Subcutaneous adipose tissue (tissue), 4 donors: Measurements from ENCODE around the gene HSPB3. TPM values are rescaled to one million over a fixed set of nuclear protein-coding genes. Genes with fewer than 3 reads are reported as not detected.

Source experiments
- total RNA-seq, 4 donors: library from RNA; depleted of rRNA; stranded (reverse); fragments of >200 nt; gene quantifications; one replicate each; pipeline ENCODE4 v1.1.0, GENCODE V29; 2016
- TF ChIP-seq, protein P1 (sequence below): fragments of 450-650 bp; IDR thresholded peaks from one replicate; pipeline ENCODE4 v1.5.1; 2016; ENCODE audit warnings: low read depth, mild to moderate bottlenecking, control low read depth, antibody characterized with exemption, moderate library complexity

The HSPB3 gene
- total RNA-seq, 4 donors from 2014 or later: not detected

DNA sequence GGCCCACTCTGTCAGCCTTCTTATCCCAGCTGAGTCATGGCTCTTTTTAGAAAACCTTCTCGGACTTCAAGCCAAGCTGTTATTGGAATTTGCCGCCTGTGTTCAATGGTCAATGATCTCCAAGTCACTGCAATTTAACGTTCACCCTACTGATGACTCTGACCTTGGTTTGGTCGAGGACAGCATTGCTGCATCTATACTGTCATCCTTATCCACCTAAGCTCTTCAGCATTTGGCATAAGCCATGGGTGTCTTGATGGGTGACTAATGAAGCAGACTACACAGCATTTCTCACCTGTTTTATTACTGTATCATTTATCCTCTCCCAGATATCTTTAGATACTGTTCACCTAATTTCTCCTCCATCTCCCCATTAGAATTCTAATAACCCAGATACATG is 5.6 kb upstream of the HSPB3 start:
- TF ChIP-seq, protein P1, sequence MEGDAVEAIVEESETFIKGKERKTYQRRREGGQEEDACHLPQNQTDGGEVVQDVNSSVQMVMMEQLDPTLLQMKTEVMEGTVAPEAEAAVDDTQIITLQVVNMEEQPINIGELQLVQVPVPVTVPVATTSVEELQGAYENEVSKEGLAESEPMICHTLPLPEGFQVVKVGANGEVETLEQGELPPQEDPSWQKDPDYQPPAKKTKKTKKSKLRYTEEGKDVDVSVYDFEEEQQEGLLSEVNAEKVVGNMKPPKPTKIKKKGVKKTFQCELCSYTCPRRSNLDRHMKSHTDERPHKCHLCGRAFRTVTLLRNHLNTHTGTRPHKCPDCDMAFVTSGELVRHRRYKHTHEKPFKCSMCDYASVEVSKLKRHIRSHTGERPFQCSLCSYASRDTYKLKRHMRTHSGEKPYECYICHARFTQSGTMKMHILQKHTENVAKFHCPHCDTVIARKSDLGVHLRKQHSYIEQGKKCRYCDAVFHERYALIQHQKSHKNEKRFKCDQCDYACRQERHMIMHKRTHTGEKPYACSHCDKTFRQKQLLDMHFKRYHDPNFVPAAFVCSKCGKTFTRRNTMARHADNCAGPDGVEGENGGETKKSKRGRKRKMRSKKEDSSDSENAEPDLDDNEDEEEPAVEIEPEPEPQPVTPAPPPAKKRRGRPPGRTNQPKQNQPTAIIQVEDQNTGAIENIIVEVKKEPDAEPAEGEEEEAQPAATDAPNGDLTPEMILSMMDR: no peak

GRCh38 chr5:54450542-54450941 is 5.0 kb upstream of the HSPB3 start:
- TF ChIP-seq, protein P1: no peak

GRCh38 chr5:54453046-54453445 is 2.5 kb upstream of the HSPB3 start:
- TF ChIP-seq, protein P1: no peak

DNA sequence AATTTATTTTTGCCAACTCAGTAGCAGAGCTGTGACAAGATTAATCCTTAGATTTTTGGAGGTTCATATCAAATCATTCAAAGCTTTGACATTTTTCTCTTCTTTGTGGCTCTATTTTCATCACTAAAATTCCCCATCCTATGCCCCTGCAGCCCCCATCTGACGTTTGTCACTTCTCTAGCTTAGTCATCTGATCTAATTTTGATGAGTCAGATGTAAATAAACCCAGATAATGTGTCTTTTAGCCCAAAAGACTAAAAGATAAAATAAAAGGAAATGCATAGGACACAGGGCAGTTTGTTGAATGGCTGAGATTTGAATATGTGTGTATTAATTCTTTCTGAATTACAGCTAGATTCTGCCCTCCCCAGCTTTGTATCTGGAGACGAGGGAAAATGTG is 897 bp upstream of the HSPB3 start:
- TF ChIP-seq, protein P1: no peak

- TF ChIP-seq, protein P1: no peak
These were observed 1.8 kb downstream of the HSPB3 start for GRCh38 chr5:54457094-54457862.

GRCh38 chr5:54458221-54458620 is 2.7 kb downstream of the HSPB3 start:
- TF ChIP-seq, protein P1: no peak

- TF ChIP-seq, protein P1: no peak
These were observed 4.9 kb downstream of the HSPB3 start for GRCh38 chr5:54460181-54460919.
